ENCODE measurements around the gene POU5F2. TPM values are rescaled to one million over a fixed set of nuclear protein-coding genes. Genes with fewer than 3 reads are reported as not detected.

Gene POU5F2
- total and polyA plus RNA-seq, 2 experiments from 2014 or later = 0.05 to 1.3 TPM

Other genes starting within 250 kb of the POU5F2 start
- gene NR2F1-AS1, start 160.4 kb downstream of the POU5F2 start, total RNA-seq = 8.2 and 8.4 TPM in 2 replicates
- gene NR2F1-AS1, start 160.4 kb downstream of the POU5F2 start, polyA plus RNA-seq = 8.6 and 9.3 TPM in 2 replicates
- gene NR2F1, start 158.4 kb downstream of the POU5F2 start, total RNA-seq = 15.9 and 19.9 TPM in 2 replicates
- 7.3 and 8.9 TPM in 2 replicates for gene NR2F1, start 158.4 kb downstream of the POU5F2 start, polyA plus RNA-seq

All from hepatocyte (in vitro differentiated cells).